Spleen (tissue), 11 donors: Measurements from ENCODE around the gene KRTAP5-11. TPM values are rescaled to one million over a fixed set of nuclear protein-coding genes. Genes with fewer than 3 reads are reported as not detected.
"Not testable (repeated sequence)": the region's sequence is repeated elsewhere in the genome, so short reads cannot be mapped to it uniquely, and the experiment has no call there.

Source experiments
- DNase-seq: peaks from one replicate; pipeline ENCODE4 v3.0.0-alpha.2; 2020
- H3K27ac ChIP-seq, 8 donors: fragments of 200-600 bp; sonication (generic) in 7 of 8; 1 replicate in 4 of 8; 2 replicates in 4 of 8; pipeline versions ENCODE4 v1.5.0 to v1.8.0; 2016 to 2021; ENCODE audit warnings: inconsistent platforms in 4 of 8, mild to moderate bottlenecking in 4 of 8, moderate library complexity in 1 of 8
- H3K27me3 ChIP-seq, 7 donors: fragments of 200-600 bp; sonication (generic) in 6 of 7; replicated peaks in 1 of 7; 1 replicate in 4 of 7; 2 replicates in 3 of 7; pipeline versions ENCODE4 v1.5.0 to v1.8.0; 2016 to 2021; ENCODE audit warnings: inconsistent platforms in 3 of 7, mild to moderate bottlenecking in 1 of 7
- H3K36me3 ChIP-seq, 6 donors: fragments of 200-600 bp; sonication (generic) in 5 of 6; 1 replicate in 4 of 6; 2 replicates in 2 of 6; pipeline versions ENCODE4 v1.5.0 to v1.8.0; 2016 to 2021; ENCODE audit warnings: inconsistent platforms in 2 of 6
- H3K4me1 ChIP-seq, 6 donors: fragments of 200-600 bp; sonication (generic) in 5 of 6; 1 replicate in 3 of 6; 2 replicates in 3 of 6; pipeline versions ENCODE4 v1.5.0 to v1.8.0; 2016 to 2021; ENCODE audit warnings: inconsistent platforms in 3 of 6
- H3K4me3 ChIP-seq, 8 donors: fragments of 200-600 bp; sonication (generic) in 7 of 8; 1 replicate in 4 of 8; 2 replicates in 4 of 8; pipeline versions ENCODE4 v1.5.0 to v1.8.0; 2016 to 2021; ENCODE audit warnings: inconsistent platforms in 4 of 8, mild to moderate bottlenecking in 4 of 8, moderate library complexity in 2 of 8
- H3K9me3 ChIP-seq, 8 donors: fragments of 200-600 bp; sonication (generic) in 7 of 8; 1 replicate in 4 of 8; 2 replicates in 4 of 8; pipeline versions ENCODE4 v1.5.0 to v1.8.0; 2016 to 2021; ENCODE audit warnings: inconsistent platforms in 4 of 8
- CTCF ChIP-seq, 11 experiments: fragments of 200-600 bp in 7 of 11; fragments of 450-650 bp in 4 of 11; sonication (generic) in 4 of 11; IDR thresholded peaks in 8 of 11; conservative IDR thresholded peaks in 3 of 11; 1 replicate in 7 of 11; 2 replicates in 4 of 11; pipeline versions ENCODE4 v1.4.0 to v1.8.0; 2016 to 2021; ENCODE audit warnings: antibody characterized with exemption in 11 of 11, inconsistent platforms in 4 of 11, mild to moderate bottlenecking in 1 of 11
- POLR2A ChIP-seq, 3 donors: fragments of 450-650 bp; IDR thresholded peaks; one replicate each; pipeline ENCODE4 v1.5.1; 2017; ENCODE audit warnings: antibody characterized with exemption in 3 of 3, mild to moderate bottlenecking in 1 of 3
- POLR2AphosphoS5 ChIP-seq, 3 donors: sonication (generic); formaldehyde crosslinking; IDR thresholded peaks; one replicate each; pipeline ENCODE4 v1.5.1; 2017; ENCODE audit warnings: antibody characterized with exemption in 3 of 3
- WGBS, 5 donors: extraction: QIAGEN DNeasy Blood & Tissue Kit in 3 of 5; methylation state at CpG; one replicate each; pipeline versions ENCODE4 v1.1.5 to v1.1.7; 2013 to 2018; 5-methylcytosine and 5-hydroxymethylcytosine counted together
- intact Hi-C: fragments of 100-400 bp; cut with DNase I; formaldehyde crosslinking; loops from one replicate; pipeline ENCODE4 v1.15.0; 2023; ENCODE audit warnings: low total_unique reads
- polyA plus RNA-seq, 3 donors: library from polyadenylated mRNA; stranded (reverse); fragments of 200-250 nt; gene quantifications; one replicate each; pipeline ENCODE4 v1.2.1, GENCODE V29; 2013
- total RNA-seq, 7 donors: library from RNA; depleted of rRNA in 3 of 7; stranded (reverse); fragments of >200 nt in 3 of 7; fragmentation: NEBNext Ultra II Directional in 4 of 7; extraction: Animal tissue kit (Norgen Biotek cat#: 25700) in 4 of 7; gene quantifications; one replicate each; pipeline versions ENCODE4 v1.1.0 to v1.2.1, GENCODE V29; 2016 to 2021
- donor health status: healthy with polysubstance abuse.
- donor health status: DM: no; HTN: no; CAD: no; lungs with moderate emphysema.
- donor health status: DM: no; HTN: no; CAD: no.
- donor health status: Bipolar disorder and iron deficiency.
- donor health status: healthy.
- donor health status: DM: no; HTN: no; CAD: no.
- donor health status: DM: yes; HTN: yes; CAD: no.

The KRTAP5-11 gene
- total and polyA plus RNA-seq, 10 donors, result not detected

GRCh38 chr11:71538666-71538990 is 44.0 kb downstream of the KRTAP5-11 start:
- no peak for DNase-seq
- no peak overlapping the region for H3K4me3 ChIP-seq
- TF ChIP-seq POLR2AphosphoS5 (IDR thresholded peaks at IDR 0.05) (no peak), CTCF (IDR thresholded peaks at IDR 0.05 in 8 of 11, conservative IDR thresholded peaks at IDR 0.05 in 3 of 11) (no peak), POLR2A (IDR thresholded peaks at IDR 0.05) (no peak)
- H3K36me3 ChIP-seq, result no peaks in the 10 kb centered on the region
- 82 to 94% (median 89%) methylated on average over 4 of the region's 4 CpGs for WGBS, 5 donors
- no peak overlapping the region for H3K27ac ChIP-seq
- H3K9me3 ChIP-seq, result peaks cover 0 to 11% (median 0%) of the 10 kb centered on the region in 8 donors
- intact Hi-C loops, result no loop called here
- H3K27me3 ChIP-seq, result no peaks in the 10 kb centered on the region
- H3K4me1 ChIP-seq, result peaks cover 0 to 3% (median 0%) of the 10 kb centered on the region in 6 donors

DNA sequence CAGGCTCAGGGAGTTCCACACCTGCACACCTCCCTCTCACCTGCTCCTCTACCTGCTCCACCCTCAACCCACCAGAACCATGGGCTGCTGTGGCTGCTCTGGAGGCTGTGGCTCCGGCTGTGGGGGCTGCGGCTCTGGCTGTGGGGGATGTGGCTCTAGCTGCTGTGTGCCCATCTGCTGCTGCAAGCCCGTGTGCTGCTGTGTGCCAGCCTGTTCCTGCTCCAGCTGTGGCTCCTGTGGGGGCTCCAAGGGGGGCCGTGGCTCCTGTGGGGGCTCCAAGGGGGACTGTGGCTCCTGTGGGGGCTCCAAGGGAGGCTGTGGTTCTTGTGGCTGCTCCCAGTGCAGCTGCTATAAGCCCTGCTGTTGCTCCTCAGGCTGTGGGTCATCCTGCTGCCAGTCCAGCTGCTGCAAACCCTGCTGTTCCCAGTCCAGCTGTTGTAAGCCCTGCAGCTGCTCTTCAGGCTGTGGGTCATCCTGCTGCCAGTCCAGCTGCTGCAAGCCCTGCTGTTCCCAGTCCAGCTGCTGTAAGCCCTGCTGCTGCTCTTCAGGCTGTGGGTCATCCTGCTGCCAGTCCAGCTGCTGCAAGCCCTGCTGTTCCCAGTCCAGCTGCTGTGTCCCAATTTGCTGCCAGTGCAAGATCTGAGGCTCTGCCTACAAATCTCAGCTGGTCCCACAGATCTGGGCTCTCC is 44.6 kb downstream of the KRTAP5-11 start, which contains the start of gene KRTAP5-8:
TSS of gene KRTAP5-8 (plus strand) at position 49 of the 689 bp plus-strand sequence. CDS start at position 80, 31 bp downstream.
- peaks cover 0 to 11% (median 0%) of the 10 kb centered on the region in 8 donors for H3K9me3 ChIP-seq
- WGBS, 5 donors, result 17 to 90% (median 47%) methylated on average over 1 to 4 of the region's 4 CpGs; no CpG with 5 or more reads in 1 of the 5 donors
- H3K27me3 ChIP-seq, H3K4me3 ChIP-seq, intact Hi-C loops, H3K36me3 ChIP-seq, H3K27ac ChIP-seq, DNase-seq, H3K4me1 ChIP-seq: not testable (repeated sequence)

DNA sequence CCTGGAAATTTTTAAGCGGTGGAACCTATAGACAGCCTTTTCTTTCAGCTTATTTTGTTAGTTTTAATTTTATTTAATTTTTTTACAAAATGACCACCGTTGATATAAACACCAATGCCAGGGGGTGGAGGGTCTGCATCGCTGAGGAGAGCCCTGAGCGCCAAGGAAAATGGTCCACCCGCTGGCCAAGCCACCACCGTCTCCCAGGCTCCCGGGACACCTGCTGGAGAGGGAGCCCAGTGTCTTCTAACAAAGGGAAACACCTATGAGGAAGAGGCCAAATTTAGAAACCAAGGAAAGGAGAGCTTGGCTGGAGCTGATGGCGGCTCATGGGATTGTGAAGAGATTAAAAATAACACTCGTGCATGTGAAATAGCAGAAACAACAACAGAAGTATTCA is 45.1 kb downstream of the KRTAP5-11 start:
- Histone ChIP-seq H3K9me3 (peaks cover 0 to 11% (median 0%) of the 10 kb centered on the region in 8 donors), H3K4me1 (no peaks in the 10 kb centered on the region), H3K27me3 (no peaks in the 10 kb centered on the region), H3K27ac (no peak overlapping the region), H3K36me3 (no peaks in the 10 kb centered on the region), H3K4me3 (no peak overlapping the region)
- 88 to 92% (median 91%) methylated on average over 9 of the region's 9 CpGs for WGBS, 5 donors
- DNase-seq, result no peak
- intact Hi-C loops, result no loop called here
- TF ChIP-seq POLR2AphosphoS5 (IDR thresholded peaks at IDR 0.05) (no peak), CTCF (IDR thresholded peaks at IDR 0.05 in 8 of 11, conservative IDR thresholded peaks at IDR 0.05 in 3 of 11) (no peak), POLR2A (IDR thresholded peaks at IDR 0.05) (no peak)

GRCh38 chr11:71535825-71536224 is 46.9 kb downstream of the KRTAP5-11 start:
- Histone ChIP-seq H3K9me3 (peaks cover 0 to 6% (median 0%) of the 10 kb centered on the region in 8 donors), H3K27ac (no peak overlapping the region), H3K27me3 (no peaks in the 10 kb centered on the region), H3K36me3 (no peaks in the 10 kb centered on the region), H3K4me1 (no peaks in the 10 kb centered on the region), H3K4me3 (no peak overlapping the region)
- no peak for DNase-seq
- TF ChIP-seq POLR2A (IDR thresholded peaks at IDR 0.05), result no peak
- no peak for TF ChIP-seq POLR2AphosphoS5 (IDR thresholded peaks at IDR 0.05)
- no peak for TF ChIP-seq CTCF (IDR thresholded peaks at IDR 0.05 in 8 of 11, conservative IDR thresholded peaks at IDR 0.05 in 3 of 11)
- WGBS, 5 donors, result 92 to 98% (median 95%) methylated on average over 9 of the region's 9 CpGs
- intact Hi-C loops, result no loop called here

GRCh38 chr11:71534711-71535608 is 47.7 kb downstream of the KRTAP5-11 start:
- H3K27me3 ChIP-seq, H3K27ac ChIP-seq, H3K36me3 ChIP-seq, H3K4me1 ChIP-seq, H3K9me3 ChIP-seq, DNase-seq, intact Hi-C loops, H3K4me3 ChIP-seq: not testable (repeated sequence)
- WGBS, 5 donors, result 61 to 75% (median 70%) methylated on average over 16 to 17 of the region's 17 CpGs
